Midbrain (tissue), 1 donor: Measurements from ENCODE around the gene PDLIM7.
A peak's percentile ranks its signal among the peaks of the same experiment; 100 is the strongest.

ENCODE experiments used
- DNase-seq: peaks from one replicate; lab custom pipeline; 2025; lab: John Stamatoyannopoulos, UW

The PDLIM7 gene

DNA sequence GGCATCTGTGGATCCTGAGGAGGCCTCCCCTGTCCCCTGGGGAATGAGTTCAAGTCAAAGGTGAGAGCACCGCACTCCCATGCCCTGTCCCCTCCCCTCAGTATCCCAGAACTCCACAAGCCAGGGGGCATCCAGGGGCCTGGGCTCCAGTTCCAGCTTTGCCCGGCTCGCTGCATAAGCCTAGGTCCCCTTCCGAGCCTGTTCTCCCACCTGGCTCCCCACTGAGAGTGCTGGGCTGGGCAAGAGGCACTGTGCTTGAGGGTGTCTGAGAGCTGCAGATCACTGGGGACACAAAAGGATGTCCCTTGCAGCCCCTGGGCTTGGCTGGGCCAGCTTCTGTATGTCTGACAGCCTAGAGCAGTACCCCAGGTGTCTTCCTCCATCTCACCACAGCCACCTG, 7.7 kb upstream of the PDLIM7 start:
- DNase-seq, result no peak

DNA sequence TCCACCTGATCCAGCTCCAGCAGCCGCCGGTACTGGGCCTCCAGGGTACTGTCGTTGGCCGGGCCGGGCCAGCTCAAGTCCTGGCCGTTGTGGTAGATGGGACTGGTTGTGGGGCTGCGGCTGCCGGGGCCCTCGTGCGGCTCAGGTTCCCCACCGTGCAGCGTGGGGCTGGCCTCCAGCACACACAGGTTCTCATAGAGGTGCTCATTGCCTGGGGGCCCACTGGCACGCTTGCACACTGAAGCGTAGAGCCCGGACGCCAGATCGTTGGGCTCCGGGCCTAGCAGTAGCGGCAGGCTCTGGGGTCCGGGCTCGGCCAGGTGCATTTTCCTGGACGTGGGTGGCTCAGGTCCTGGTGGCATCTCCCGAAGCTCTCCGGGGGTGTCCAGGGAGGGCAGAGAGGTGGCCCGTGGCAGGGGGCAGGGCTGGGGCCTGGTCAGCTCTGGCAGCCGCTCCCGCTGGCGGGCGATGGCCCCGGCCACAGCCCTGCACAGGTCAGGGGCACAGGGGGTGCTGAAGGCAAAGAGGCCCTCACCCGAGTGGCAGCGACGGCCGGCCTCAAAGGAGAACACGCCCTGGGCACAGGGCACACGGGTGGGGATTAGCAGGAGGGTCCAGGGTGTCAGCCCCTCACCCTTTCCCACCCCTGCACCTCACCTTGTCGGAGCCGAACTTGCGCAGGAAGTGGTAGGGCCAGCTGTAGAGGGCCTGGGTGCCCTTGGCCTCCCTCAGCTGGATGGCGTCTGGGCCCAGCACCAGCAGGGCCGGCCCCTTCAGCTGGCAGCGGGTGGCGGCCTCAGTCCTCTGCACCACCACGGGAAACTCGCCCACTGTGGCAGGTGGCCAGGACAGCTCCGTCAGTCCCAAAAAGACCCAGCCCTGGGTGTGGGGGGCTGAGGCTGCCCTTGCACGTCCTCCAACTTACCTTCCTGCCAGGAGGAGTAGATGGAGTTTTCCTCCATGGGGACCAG, 7.0 kb upstream of the PDLIM7 start:
- no peak for DNase-seq

DNA sequence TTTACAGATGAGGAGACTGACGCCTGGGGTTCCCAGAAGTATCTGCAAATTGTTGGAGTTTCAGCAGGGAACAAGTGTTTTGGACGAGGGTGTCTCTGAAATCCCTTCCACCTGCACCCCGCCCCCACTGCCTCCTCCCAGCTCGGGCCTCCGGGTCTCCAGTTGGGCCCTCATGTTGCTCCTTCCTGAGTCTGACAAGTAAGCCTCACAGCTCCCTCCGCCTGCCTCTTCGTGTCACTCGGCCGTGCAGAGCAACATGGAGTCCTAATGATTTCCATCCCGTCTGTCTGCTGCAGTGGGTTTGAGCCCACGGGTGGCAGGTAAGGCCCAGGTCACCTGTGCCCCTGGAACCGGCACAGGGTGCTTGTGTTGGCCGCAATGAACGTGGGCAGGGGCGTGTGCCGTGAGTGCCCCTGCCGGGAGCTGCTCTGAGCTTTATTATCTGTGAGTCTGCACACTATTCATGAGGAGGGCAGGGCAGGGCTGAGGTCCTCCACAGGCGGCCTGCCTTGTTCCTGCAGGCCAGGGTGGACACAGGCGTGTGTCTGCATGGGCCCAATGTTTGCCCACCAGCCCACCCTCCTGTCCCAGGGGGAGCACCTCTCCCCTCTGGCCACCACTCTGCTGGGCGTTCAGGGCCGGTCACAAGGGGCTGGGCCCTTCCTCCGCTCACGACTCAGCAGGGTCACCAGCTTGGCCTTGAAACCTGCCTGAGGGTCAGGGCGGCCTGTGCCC, 6.1 kb upstream of the PDLIM7 start:
- no peak for DNase-seq

DNA sequence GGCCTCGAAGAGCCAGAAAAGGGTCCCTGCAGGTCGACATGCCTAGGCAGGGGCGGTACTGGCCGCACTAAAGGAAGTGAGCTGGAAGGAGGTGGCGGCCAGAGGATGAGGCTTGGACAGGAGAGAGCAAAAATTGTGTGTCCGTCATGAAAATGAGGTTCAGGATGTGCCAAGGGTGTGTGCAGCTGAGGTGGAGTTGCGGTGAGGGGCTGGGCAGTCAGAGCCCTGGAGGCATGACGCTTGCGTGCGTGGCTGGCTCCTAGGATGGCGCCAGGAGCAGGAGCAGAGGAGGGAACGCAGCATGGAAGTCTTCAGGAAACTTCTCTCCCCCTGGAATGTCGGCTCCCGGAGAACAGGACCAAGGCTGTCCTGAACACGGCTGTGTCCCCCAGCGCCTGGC, 5.5 kb upstream of the PDLIM7 start:
- DNase-seq, result no peak

DNA sequence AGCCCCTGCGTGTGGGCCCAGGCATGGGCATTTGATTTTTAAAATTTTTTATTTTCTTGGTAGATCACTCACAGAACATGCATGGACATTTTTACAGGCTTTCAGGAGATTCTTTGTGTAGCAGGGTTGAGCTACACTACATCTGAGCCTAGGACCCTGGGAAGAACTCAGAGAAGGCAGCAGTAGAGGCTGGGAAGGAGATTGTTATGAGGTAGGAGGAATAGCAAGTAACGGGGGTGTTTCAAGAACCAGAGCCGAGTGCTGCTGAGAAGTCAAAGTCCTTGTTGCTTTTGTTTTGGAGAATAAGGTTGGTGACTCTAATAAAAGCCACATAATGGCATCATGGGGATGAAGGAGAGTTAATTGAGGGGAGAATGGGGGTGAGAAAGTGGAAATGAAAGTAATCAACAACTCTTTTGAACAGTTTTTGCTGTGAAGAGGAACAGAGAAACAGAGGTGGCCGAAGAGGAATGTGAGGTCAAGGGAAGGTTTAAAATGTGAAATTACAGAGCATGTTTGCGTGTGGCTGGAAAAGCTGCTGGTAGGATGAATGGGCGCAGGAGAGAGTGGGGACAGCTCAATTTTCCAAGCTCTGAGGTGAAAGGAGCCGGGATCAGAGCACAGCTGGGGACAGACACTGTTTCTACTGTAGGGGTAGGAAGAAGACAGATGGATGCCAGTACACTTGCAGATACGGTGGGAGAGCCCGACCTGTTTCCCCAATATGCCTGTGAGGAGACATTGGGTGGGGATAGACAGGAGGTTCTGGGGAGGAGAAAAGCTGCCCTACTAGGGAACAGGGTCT, 4.7 kb upstream of the PDLIM7 start:
- DNase-seq, result no peak

DNA sequence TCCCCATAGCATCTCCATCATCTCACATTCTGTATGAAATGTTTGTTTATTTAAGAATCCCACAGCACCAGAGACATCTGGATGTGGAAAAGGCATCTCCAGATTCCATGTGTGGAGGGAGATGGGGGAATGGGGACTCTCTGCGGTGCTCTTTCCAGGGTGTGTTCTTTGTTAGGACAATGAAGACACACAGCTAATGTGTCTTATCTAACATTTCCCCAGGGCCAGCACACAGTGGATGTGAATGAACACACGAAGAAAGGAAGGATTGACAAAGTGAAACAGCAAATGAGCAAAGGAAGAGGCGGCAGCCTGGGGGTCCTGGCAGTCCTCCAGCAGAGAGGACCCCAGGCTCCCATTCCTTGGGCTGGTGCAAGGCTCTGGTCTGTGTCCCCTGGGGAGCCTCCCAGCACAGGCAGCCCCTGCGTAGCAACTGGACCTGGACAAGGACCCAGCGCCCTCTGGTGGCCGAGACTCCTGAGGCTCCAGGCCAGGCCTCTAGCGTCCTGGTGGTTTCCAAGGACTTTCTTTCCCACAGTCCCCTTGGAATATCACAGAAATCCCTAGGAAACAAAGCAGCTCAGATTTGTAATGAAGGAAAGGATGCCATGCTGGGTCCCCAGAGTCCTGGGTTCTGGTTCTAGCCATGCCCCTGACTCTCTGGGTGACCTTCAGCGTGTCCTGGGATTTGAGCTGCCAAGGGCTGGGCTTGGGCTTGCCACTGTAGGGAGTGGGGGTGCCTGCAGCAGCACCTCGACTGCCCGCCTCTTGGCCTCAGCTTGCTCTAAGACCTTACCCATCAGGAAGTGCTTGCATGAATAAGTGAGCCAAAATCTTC, 3.5 kb upstream of the PDLIM7 start:
- peak; percentile 86 for DNase-seq

DNA sequence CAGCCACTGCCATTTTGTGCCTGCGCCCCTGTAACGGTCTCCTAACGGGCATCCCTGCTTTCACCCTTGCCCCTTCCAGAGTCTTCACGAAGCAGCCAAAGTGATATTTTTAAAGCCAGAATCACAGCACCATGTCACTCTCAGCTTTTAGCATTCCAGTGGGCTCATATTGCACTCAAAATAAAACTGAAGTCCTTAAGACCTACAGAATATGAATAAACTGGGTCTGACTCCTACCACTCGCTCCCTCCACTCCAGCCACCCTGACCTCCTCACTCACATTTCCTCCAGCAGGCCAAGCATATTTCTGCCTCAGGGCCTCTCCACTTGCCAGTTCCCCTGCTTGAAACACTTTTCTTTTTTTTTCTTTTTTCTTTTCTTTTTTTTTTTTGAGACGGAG, 2.4 kb upstream of the PDLIM7 start:
- DNase-seq, result no peak

DNA sequence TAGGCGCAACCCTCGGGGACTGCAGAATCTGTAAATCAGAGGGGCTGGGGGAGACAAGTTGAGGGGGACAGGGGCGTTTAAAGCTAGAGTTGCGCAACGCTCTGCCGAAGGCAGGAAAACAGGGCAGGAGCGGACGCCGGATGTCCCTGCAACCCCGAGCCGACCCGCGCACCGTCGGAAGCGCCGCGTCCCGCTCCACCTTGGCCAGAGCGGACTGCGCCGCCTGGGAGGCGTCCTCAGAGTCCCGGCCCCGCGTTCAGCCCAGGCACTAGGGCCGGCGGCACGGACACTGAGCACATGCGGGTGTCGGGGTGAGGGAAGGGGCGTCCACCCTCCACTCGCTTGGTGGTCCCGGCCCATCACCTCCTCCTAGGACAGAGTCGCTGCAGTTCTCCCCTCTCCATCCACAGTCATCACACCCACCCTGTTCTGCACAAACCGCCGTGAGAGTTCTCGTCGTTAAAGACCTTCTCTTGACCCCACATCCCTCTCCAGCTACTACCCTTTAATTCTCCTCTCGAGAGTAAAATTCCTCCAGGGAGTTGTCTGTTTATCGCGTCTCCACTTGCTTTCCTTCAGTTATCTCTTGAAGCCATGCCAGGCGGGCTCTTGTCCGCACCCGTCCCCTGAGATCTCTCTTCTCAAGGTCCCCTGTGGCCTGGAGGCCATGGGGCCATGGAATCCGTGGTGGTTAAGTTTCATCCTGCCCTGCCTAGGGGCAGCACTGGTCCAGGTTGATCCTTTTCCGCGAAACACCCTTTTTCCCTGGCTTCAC, 796 bp upstream of the PDLIM7 start:
- no peak for DNase-seq

DNA sequence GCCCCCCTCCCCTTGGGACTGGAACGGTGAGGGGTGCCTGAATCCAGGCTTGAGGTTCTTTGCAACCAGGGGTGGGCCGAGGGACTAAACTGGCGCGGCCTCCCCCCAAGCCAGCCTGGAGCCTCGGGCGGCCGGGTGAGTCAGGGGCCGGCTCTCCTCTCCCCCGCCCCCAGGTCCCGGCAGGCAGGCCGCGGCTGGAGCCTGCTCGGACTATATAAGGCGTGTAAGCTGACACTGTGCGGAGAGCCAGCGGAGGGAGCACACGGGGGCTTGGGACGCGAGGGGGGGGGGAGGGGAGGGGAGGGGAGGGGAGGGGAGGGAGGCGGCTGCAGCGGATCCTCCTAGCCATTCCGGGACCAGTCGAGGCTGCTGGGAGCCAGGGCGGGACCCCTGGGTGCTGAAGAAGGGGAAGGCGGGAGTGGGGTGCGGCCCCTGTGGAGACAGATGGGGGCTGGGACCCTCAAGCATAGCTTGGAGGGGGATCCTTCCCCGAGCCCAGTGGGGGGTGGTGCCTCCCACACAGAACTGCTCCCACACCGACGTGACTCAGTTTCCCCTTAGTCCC, 595 bp downstream of the PDLIM7 start:
- DNase-seq, result no peak

DNA sequence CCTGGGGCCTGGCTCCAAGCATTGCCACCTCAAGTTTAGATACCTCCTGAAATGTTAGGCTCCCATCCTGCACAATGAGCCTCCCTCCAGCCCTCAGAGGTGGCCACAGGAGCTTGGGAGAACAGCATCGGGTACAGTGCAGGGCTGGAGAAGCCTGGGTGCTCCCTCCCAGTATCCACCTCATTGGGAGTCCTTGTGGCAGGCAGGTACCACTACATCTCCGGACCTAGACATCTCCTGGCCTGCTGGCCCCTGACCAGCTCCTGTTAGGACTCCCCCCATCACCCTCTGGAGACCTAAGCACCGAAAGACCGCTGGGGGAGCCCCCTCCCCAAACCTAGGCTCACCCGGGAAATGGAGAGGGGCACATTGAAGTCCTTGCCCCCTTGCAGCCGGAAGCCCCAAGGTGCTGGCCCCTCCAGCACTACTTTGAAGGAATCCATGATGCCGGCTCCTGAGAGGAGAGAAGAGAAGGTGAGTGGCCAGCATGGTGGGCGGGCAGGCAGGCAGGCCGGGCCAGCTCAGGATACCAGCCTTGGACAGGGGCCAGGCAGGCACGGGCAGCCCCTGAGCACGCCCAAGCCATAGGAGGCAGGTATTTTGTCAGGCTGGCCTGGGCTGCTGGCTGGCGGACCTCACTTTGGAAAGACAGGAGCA, 1.2 kb downstream of the PDLIM7 start:
- no peak for DNase-seq

DNA sequence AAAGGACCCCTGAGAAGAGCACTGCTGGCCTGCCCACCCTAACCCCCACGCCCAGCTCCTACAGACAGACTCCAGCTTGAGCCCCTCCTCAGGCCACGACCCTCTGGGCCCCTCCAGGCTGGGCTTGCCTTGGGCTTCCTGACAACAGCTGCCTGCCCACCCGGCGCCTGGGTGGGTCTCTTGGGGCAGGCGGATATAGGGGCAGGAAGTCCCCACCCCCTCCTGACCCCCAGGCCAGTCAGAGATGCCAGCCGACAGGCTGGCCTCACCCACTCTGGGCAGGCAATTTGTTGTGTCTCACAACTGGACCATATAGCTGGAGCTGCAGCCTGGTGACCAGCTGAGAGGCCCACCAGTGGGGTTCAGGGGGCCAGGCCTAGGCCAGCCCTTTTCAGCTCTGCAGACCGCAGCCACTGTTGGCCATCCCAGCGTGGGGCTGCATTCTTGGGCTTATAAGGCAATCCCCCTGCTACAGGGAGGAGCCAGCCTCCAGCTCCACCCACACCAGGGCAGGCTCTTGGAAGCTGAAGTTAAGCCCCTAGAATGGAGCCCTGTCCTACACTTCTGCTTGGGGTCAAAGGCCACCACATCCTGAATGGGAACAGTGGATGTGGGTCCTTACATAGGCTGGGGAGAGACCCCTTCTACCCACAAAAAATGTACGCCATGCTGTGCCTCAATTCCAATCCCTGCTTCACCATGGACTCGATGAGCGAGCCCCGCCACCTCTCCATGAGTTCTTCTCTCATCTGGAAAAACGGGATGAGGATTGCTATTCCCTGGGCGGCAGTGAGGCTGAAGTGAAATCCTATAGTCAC, 2.0 kb downstream of the PDLIM7 start:
- DNase-seq, result no peak

DNA sequence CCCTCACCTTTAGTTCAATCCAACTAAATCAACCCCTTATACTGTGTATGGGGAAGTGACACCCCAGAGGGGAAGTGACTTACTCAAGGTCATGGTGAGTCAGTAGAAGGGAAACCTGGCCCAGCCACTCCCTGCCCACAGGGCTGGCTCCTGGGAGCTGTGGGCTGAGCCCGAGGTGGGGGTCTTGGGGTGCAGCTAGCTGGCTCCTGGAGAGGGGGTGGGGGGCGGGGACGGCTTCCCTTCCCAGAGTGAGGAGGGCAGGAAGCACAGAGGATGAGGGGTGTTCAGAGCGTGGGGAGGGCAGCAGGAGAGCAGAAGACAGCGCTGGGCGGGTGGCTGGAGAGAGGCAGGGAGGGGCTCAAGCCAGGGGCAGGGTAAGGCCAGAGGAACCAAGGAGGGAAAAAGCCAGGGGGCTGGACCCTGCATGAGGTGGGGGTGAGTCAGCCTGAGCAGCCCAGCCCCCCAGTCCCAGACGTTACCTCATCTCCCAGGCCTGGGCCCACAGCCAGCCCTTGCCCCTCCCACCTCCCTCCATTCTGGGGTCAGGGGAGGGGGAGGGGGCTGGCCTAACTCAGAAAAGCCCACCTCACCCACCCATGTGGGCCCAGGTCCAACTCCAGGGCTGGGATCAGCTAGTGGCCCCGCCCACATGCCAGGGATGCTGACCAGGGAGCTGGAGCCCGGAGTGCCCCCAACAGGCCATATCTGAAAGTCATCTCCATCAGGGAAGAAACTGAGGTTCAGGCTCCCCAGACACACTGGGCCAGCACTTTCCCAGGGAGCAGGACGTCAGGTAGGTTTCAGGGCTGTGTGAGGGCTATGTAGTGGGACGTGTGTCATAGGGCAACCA, 2.8 kb downstream of the PDLIM7 start:
- DNase-seq, result no peak

DNA sequence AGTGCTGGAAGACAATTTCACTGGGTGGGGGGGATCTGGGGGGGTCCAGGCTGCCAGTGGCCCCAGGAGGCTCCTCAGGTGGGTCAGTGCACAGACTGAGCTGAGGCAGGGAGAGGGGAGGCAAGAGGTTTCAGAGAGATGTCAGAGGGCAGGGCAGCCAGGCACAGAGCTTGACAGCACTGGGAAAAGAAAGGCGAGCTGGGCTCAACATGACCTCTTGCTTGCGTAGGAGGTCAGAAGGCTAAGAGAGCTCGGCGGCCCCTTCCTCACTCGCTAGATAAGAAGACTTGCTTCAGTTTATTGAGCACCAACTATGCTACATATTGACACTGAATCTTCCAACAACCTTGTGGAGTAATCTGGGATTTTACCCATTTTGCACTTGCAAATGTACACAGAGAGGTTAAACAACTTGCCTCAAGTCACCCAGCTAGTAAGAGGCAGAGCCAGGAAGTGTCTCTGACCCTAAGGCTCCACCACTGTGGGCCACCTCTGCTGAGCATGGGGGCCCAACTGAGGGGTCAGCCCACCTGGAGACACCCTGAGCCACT, 3.5 kb downstream of the PDLIM7 start:
- DNase-seq, result no peak

DNA sequence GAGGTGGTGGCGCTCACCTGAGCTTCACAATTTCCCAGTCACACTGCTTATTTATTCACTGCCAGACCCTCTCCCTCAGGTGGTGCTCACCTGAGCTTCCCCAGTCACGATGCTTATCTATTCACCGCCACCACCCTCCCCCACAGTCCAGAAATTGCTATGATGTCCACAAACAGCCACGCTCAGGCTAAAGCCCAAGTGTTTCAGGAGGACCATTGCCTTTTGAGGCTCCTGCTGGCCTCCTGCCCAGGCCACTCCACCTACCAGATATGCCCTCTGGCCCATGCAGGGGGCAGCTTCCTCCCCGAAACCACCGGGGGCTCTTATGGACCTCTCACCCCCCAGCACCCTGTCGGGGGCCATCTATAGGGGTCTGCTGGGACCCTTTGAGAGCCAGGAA, 4.6 kb downstream of the PDLIM7 start:
- DNase-seq, result no peak

DNA sequence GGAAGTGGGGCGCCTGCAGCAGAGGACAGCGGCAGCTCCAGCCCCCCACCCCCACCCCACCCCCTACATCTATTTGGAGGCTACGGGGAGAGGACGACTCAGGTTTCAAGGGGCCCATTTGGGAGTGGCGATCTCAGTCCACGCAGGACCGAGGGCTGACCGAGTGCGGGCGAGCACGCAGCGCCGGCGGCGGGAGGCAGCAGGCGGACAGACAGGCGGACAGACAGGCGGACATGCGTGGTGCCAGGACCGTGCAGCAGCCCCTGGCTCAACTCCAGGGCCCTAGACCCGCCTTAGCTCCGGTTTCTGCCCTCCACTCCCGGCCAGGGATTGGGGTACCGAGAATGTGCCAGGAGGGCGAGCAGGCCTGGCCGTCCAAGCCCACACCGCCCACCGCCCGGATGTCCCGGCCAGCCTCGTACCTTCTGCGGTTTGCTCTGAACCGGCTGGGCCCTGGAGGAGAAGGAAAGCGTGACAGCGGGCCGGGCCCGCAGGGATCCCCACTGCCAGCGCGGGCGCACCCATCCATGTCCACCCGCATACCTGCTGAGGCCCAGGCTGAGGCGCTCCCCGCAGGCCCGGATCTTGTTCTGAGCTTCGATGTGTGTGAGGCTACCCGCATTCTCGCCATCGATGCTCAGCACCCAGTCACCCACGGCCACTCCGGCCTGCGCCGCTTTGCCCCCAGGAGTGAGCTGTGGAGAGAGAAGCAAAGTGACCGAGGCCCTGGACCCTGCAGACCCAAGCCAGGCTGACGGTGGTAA, 5.2 kb downstream of the PDLIM7 start:
- no peak for DNase-seq

DNA sequence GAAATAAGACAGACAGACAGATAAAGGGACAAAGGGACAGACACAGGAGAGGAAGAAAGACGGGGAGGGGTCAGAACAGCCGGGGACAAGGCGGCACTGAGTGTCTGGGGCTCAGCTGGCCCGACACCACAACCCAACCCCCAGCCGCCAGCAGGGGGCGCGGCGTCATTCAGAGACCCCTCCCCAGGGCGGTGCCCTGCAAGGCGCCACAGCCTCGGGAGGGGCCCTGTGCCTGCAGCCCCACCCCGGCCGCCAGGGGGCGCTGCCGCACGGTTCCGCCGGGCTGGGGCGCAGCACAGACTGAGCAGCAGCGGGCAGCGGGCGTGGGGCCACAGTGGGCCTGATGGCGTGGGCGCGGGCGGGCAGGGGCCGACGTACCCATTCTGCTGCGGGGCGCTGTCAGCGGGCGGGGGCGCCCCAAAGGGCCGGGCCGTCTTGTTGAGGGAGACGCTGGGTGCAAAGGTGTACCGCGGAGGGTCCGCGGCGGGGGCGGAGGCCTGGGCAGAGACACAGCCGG, 5.9 kb downstream of the PDLIM7 start:
- no peak for DNase-seq

DNA sequence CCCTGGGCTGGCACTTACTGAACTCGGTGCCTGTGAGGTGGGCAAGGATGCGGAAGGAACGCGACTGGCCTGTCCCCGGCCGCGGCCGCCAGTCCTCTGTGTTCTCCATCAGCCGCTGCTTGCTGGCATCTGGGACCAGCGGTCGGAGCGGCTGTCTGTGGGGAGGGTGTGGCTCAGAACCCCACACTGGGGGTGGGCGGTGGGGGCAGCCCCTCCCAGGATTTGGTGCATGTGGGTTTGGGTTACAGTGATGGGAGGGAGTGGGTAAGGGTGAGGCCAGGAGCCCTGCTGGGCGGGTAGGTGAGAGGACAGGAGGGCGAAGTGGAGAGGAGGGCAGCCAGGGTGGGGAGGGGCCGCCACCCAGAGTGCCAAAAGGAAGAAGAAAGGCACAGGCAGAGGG, 6.4 kb downstream of the PDLIM7 start:
- DNase-seq, result no peak
